GM19239 (cell line): ENCODE results near the gene RBMY1B.
"Not testable (repeated sequence)": the region's sequence is repeated elsewhere in the genome, so short reads cannot be mapped to it uniquely, and the experiment has no call there.

Source experiments
- DNase-seq: peaks from one replicate; pipeline ENCODE4 v3.0.0; 2011; ENCODE audit warnings: low spot score; ENCODE audit not compliant: insufficient read length
- FAIRE-seq: peaks from 2 replicates; lab custom pipeline; 2011; peaks lifted over from hg19 to GRCh38; lab: Jason Lieb, UNC

Gene RBMY1B

GRCh38 chrY:21511038-21511437, at the start of gene RBMY1B:
RBMY1B (plus strand) TSS chrY:21511338; CDS start chrY:21513351, 2,013 bp downstream.
- not testable (repeated sequence) for DNase-seq, FAIRE-seq

GRCh38 chrY:21462915-21463314, 48.2 kb upstream of the RBMY1B start:
- DNase-seq, FAIRE-seq: not testable (repeated sequence)

- DNase-seq (no peak), FAIRE-seq (no peak)
Observed at GRCh38 chrY:21482967-21483366, 28.2 kb upstream of the RBMY1B start.

GRCh38 chrY:21534579-21534978, 23.4 kb downstream of the RBMY1B start, which contains the start of gene RBMY1A1:
RBMY1A1 (plus strand) TSS chrY:21534879; CDS start chrY:21536892, 2,013 bp downstream.
- not testable (repeated sequence) for FAIRE-seq, DNase-seq

- not testable (repeated sequence) for FAIRE-seq, DNase-seq
Observed at GRCh38 chrY:21559316-21559984, 48.3 kb downstream of the RBMY1B start.
